Upper lobe of right lung (tissue), 1 donor: ENCODE measurements around the gene MYOG. TPM values are rescaled to one million over a fixed set of nuclear protein-coding genes. Genes with fewer than 3 reads are reported as not detected.

Experiments used
- ATAC-seq: fragments of 200-7000 bp; cut with Tn5 transposase; one replicate; pipeline ENCODE4 v1.9.1; 2020; ENCODE audit warnings: mild to moderate bottlenecking, moderate library complexity
- DNase-seq: peaks from one replicate; pipeline ENCODE4 v3.0.0-alpha.2; 2020
- H3K27ac ChIP-seq: fragments of 200-600 bp; one replicate; pipeline ENCODE4 v1.8.0; 2022
- H3K27me3 ChIP-seq: fragments of 200-600 bp; one replicate; pipeline ENCODE4 v1.8.0; 2022; ENCODE audit warnings: mild to moderate bottlenecking
- H3K36me3 ChIP-seq: fragments of 200-600 bp; one replicate; pipeline ENCODE4 v1.8.0; 2022
- H3K4me1 ChIP-seq: fragments of 200-600 bp; one replicate; pipeline ENCODE4 v1.8.0; 2022
- H3K4me3 ChIP-seq: fragments of 200-600 bp; one replicate; pipeline ENCODE4 v1.8.0; 2022; ENCODE audit warnings: mild to moderate bottlenecking
- H3K9me3 ChIP-seq: fragments of 200-600 bp; one replicate; pipeline ENCODE4 v1.8.0; 2022
- CTCF ChIP-seq: fragments of 200-600 bp; IDR thresholded peaks from one replicate; pipeline ENCODE4 v1.8.0; 2022; ENCODE audit warnings: antibody characterized with exemption
- intact Hi-C: fragments of 100-400 bp; cut with DNase I; formaldehyde crosslinking; loops from one replicate; pipeline ENCODE4 v1.11.0; 2022
- total RNA-seq: library from RNA; stranded (reverse); fragmentation: NEBNext Ultra II Directional; extraction: Animal tissue kit (Norgen Biotek cat#: 25700); gene quantifications from one replicate; pipeline ENCODE4 v1.2.1, GENCODE V29; 2021
- donor health status: DM: no; HTN: yes; CAD: no; lungs with severe emphysema.

MYOG gene
- total RNA-seq, 1 donor from 2014 or later: not detected

GRCh38 chr1:203089651-203090045 is 3.8 kb upstream of the MYOG start:
- no peak for ATAC-seq

GRCh38 chr1:203089001-203089650 is 3.3 kb upstream of the MYOG start:
- intact Hi-C loops: no loop called here
- ATAC-seq: no peak
- Histone ChIP-seq H3K4me3 (no peak overlapping the region), H3K36me3 (no peaks in the 10 kb centered on the region), H3K27ac (no peak overlapping the region), H3K9me3 (no peaks in the 10 kb centered on the region), H3K4me1 (no peaks in the 10 kb centered on the region), H3K27me3 (no peaks in the 10 kb centered on the region)
- DNase-seq: no peak
- no peak for TF ChIP-seq CTCF

More at GRCh38 chr1:203089651-203090045, 3.8 kb upstream of the MYOG start:
- no peak for TF ChIP-seq CTCF
- H3K36me3 ChIP-seq: no peaks in the 10 kb centered on the region
- intact Hi-C loops: no loop called here
- no peak for DNase-seq
- no peaks in the 10 kb centered on the region for H3K27me3 ChIP-seq
- H3K4me3 ChIP-seq: no peak overlapping the region
- no peak overlapping the region for H3K27ac ChIP-seq
- no peaks in the 10 kb centered on the region for H3K4me1 ChIP-seq
- H3K9me3 ChIP-seq: no peaks in the 10 kb centered on the region

- intact Hi-C loops: no loop called here
- Histone ChIP-seq H3K27ac (no peak overlapping the region), H3K4me3 (no peak overlapping the region), H3K9me3 (no peaks in the 10 kb centered on the region), H3K27me3 (no peaks in the 10 kb centered on the region), H3K36me3 (no peaks in the 10 kb centered on the region), H3K4me1 (no peaks in the 10 kb centered on the region)
- ATAC-seq: no peak
- no peak for TF ChIP-seq CTCF
- DNase-seq: no peak
Observed at GRCh38 chr1:203088441-203088840, 2.6 kb upstream of the MYOG start.

GRCh38 chr1:203086992-203087763 is 1.4 kb upstream of the MYOG start:
- Histone ChIP-seq H3K4me1 (no peaks in the 10 kb centered on the region), H3K27ac (no peak overlapping the region), H3K9me3 (no peaks in the 10 kb centered on the region), H3K27me3 (no peaks in the 10 kb centered on the region), H3K4me3 (no peak overlapping the region), H3K36me3 (no peaks in the 10 kb centered on the region)
- ATAC-seq: no peak
- TF ChIP-seq CTCF: no peak
- intact Hi-C loops: no loop called here
- no peak for DNase-seq

- Histone ChIP-seq H3K9me3 (no peaks in the 10 kb centered on the region), H3K4me1 (no peaks in the 10 kb centered on the region), H3K27ac (no peak overlapping the region), H3K36me3 (no peaks in the 10 kb centered on the region), H3K4me3 (no peak overlapping the region), H3K27me3 (no peaks in the 10 kb centered on the region)
- peak; percentile 50 for ATAC-seq
- intact Hi-C loops: no loop called here
- TF ChIP-seq CTCF: peak; percentile 33
- no peak for DNase-seq
Observed at GRCh38 chr1:203084588-203085527, 954 bp downstream of the MYOG start.
